ENCODE measurements around the gene PAX5. TPM values are rescaled to one million over a fixed set of nuclear protein-coding genes. Genes with fewer than 3 reads are reported as not detected.

The PAX5 gene
- polyA plus RNA-seq, 3 donors = 0.03 to 0.15 TPM; not detected in 1

- Mint-ChIP-seq H3K27ac (no peak overlapping the region), H3K9me3 (peaks cover 8 to 52% (median 38%) of the 10 kb centered on the region in 7 donors), H3K27me3 (ENCODE audit: low read depth in 3 of 3) (peaks cover 97 to 100% (median 98%) of the 10 kb centered on the region in 3 donors), H3K36me3 (peaks cover 5 to 6% of the 10 kb centered on the region in 2 donors), H3K4me3 (peak overlapping the region; percentile 20 to 84), H3K4me1 (peaks cover 42% of the 10 kb centered on the region)
- Histone ChIP-seq H3K4me2 (replicated peaks; ENCODE audit: extremely low read depth, low read length, poor library complexity, severe bottlenecking) (peak overlapping the region; percentile 57), H3K4me1 (ENCODE audit: control insufficient read depth in 1 of 2, insufficient read depth in 2 of 2, low read length in 2 of 2) (peaks cover 29% of the 10 kb centered on the region in 2 donors), H3K27me3 (ENCODE audit: control insufficient read depth in 2 of 2, insufficient read depth in 2 of 2, low read length in 2 of 2) (peaks cover 93 to 99% of the 10 kb centered on the region in 2 donors), H4K20me1 (ENCODE audit: insufficient read depth, low read length) (no peaks in the 10 kb centered on the region), H3K36me3 (replicated peaks in 1 of 2; ENCODE audit: control insufficient read depth in 1 of 2, insufficient read depth in 2 of 2, low read length in 2 of 2) (no peaks in the 10 kb centered on the region), H3K9ac (ENCODE audit: insufficient read depth, low read length, poor library complexity, severe bottlenecking) (no peak overlapping the region), H3K4me3 (replicated peaks in 1 of 3; ENCODE audit: low read depth in 2 of 3, low read length in 3 of 3) (peak overlapping the region in 1 of 3 experiments; percentile 56), H3K9me3 (replicated peaks in 1 of 2; ENCODE audit: control insufficient read depth in 1 of 2, insufficient read depth in 1 of 2, low read length in 2 of 2) (peaks cover 24 to 63% of the 10 kb centered on the region in 2 donors), H2AFZ (ENCODE audit: insufficient read depth, low read depth, low read length, poor library complexity, severe bottlenecking) (no peak overlapping the region), H3K27ac (ENCODE audit: low read depth in 1 of 2, low read length in 2 of 2) (no peak overlapping the region), H3K79me2 (ENCODE audit: insufficient read depth, low read length) (no peaks in the 10 kb centered on the region)
- 1% methylated on average over 50 of the region's 58 CpGs for WGBS (ENCODE audit: insufficient coverage)
- peak; percentile 47 to 75 (median 50) for DNase-seq
- TF ChIP-seq CTCF (IDR thresholded peaks at IDR 0.05) = no peak
- intact Hi-C loops (cut with micrococcal nuclease) = no loop called here
Observed at GRCh38 chr9:37027582-37028419, 6.3 kb downstream of the PAX5 start.

DNA sequence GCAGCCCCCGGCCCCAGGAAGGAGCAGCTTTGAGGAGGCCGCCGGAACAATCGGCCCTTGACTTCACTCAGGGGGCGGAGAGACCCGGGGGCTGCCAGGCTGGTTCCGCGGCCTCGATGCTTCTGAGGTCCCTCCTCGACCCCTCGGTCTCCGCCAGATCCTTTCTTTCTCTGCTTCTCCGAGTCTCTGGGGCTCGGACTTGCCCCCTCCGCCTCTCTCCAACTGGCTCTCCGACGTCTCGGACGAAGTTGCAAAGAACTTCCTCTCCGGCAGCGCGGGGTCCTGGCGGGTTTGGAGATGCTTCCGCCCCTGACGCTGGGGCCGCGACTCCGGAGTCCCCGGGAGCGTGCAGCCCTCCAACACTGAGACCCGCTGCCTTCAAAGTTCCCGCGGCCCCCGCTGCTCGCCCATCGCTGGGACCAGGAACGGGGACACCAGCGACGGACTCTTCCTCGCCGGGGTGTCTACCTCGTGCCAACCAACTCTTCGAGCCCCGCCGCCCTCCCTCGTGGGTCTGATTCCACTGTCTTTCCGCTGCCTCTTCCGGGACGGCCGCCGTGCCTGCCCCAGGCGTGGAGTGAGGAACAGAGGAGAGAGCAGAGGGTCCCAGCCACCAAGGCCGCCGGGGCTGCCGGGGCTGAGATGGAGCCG, 7.0 kb downstream of the PAX5 start:
- peak overlapping the region; percentile 13 for H2AFZ ChIP-seq (ENCODE audit: insufficient read depth, low read depth, low read length, poor library complexity, severe bottlenecking)
- peaks cover 91 to 99% of the 10 kb centered on the region in 2 donors for H3K27me3 ChIP-seq (ENCODE audit: control insufficient read depth in 2 of 2, insufficient read depth in 2 of 2, low read length in 2 of 2)
- no peaks in the 10 kb centered on the region for H3K79me2 ChIP-seq (ENCODE audit: insufficient read depth, low read length)
- no peak overlapping the region for H3K27ac ChIP-seq (ENCODE audit: low read depth in 1 of 2, low read length in 2 of 2)
- no peak for TF ChIP-seq CTCF (IDR thresholded peaks at IDR 0.05)
- H4K20me1 ChIP-seq (ENCODE audit: insufficient read depth, low read length) = no peaks in the 10 kb centered on the region
- peaks cover 8 to 52% (median 38%) of the 10 kb centered on the region in 7 donors for H3K9me3 Mint-ChIP-seq
- peak overlapping the region; percentile 57 for H3K4me2 ChIP-seq (replicated peaks; ENCODE audit: extremely low read depth, low read length, poor library complexity, severe bottlenecking)
- H3K4me3 Mint-ChIP-seq = peak overlapping the region; percentile 52 to 84
- H3K4me3 ChIP-seq (replicated peaks in 1 of 3; ENCODE audit: low read depth in 2 of 3, low read length in 3 of 3) = peak overlapping the region in 1 of 3 experiments; percentile 56
- H3K4me1 Mint-ChIP-seq = peaks cover 42% of the 10 kb centered on the region
- H3K27ac Mint-ChIP-seq = no peak overlapping the region
- peaks cover 5 to 6% of the 10 kb centered on the region in 2 donors for H3K36me3 Mint-ChIP-seq
- peaks cover 95 to 98% (median 97%) of the 10 kb centered on the region in 3 donors for H3K27me3 Mint-ChIP-seq (ENCODE audit: low read depth in 3 of 3)
- H3K4me1 ChIP-seq (ENCODE audit: control insufficient read depth in 1 of 2, insufficient read depth in 2 of 2, low read length in 2 of 2) = peaks cover 29% of the 10 kb centered on the region in 2 donors
- no peak overlapping the region for H3K9ac ChIP-seq (ENCODE audit: insufficient read depth, low read length, poor library complexity, severe bottlenecking)
- DNase-seq = no peak
- no peaks in the 10 kb centered on the region for H3K36me3 ChIP-seq (replicated peaks in 1 of 2; ENCODE audit: control insufficient read depth in 1 of 2, insufficient read depth in 2 of 2, low read length in 2 of 2)
- WGBS (ENCODE audit: insufficient coverage) = 1% methylated on average over 56 of the region's 56 CpGs
- intact Hi-C loops (cut with micrococcal nuclease) = no loop called here
- H3K9me3 ChIP-seq (replicated peaks in 1 of 2; ENCODE audit: control insufficient read depth in 1 of 2, insufficient read depth in 1 of 2, low read length in 2 of 2) = peaks cover 24 to 55% of the 10 kb centered on the region in 2 donors
